ENCODE measurements around the gene NTPCR. TPM values are rescaled to one million over a fixed set of nuclear protein-coding genes. Genes with fewer than 3 reads are reported as not detected.

The NTPCR gene
- total RNA-seq, 3 donors from 2014 or later = 27.2 to 40.1 (median 28.8) TPM

- Histone ChIP-seq H3K4me3 (no peak overlapping the region), H3K9me3 (peaks cover 0 to 2% of the 10 kb centered on the region in 2 donors), H3K27ac (peak overlapping the region in 1 of 2 donors; percentile 4), H3K27me3 (no peaks in the 10 kb centered on the region), H3K4me1 (no peaks in the 10 kb centered on the region), H3K36me3 (no peaks in the 10 kb centered on the region)
- no peak for TF ChIP-seq CTCF (IDR thresholded peaks at IDR 0.05)
- no peak for TF ChIP-seq POLR2AphosphoS5 (IDR thresholded peaks at IDR 0.05)
- TF ChIP-seq POLR2A (IDR thresholded peaks at IDR 0.05) = no peak
- DNase-seq (ENCODE audit: low spot score in 2 of 2) = no peak
- intact Hi-C loops (cut with DNase I; ENCODE audit: low total_unique reads) = no loop called here
These were observed 18.0 kb downstream of the NTPCR start for GRCh38 chr1:232968391-232968790.

GRCh38 chr1:232968965-232969364 lies 18.6 kb downstream of the NTPCR start:
- no peaks in the 10 kb centered on the region for H3K36me3 ChIP-seq

GRCh38 chr1:232969799-232970198 lies 19.4 kb downstream of the NTPCR start:
- no peaks in the 10 kb centered on the region for H3K27me3 ChIP-seq
- intact Hi-C loops (cut with DNase I; ENCODE audit: low total_unique reads) = loop anchor here (10.0 kb wide), 1 partner anchor 675 kb away; no protein-coding TSS in a partner anchor
- H3K27ac ChIP-seq = no peak overlapping the region
- TF ChIP-seq POLR2A (IDR thresholded peaks at IDR 0.05) (no peak), POLR2AphosphoS5 (IDR thresholded peaks at IDR 0.05) (no peak), CTCF (IDR thresholded peaks at IDR 0.05) (no peak)
- no peak overlapping the region for H3K4me3 ChIP-seq
- no peak for DNase-seq (ENCODE audit: low spot score in 2 of 2)
- H3K4me1 ChIP-seq = no peaks in the 10 kb centered on the region
- no peaks in the 10 kb centered on the region for H3K36me3 ChIP-seq
- peaks cover 0 to 10% of the 10 kb centered on the region in 2 donors for H3K9me3 ChIP-seq

More at GRCh38 chr1:232968965-232969364, 18.6 kb downstream of the NTPCR start:
- H3K9me3 ChIP-seq = peaks cover 0 to 8% of the 10 kb centered on the region in 2 donors
- peak overlapping the region in 1 of 2 donors; percentile 4 for H3K27ac ChIP-seq
- DNase-seq (ENCODE audit: low spot score in 2 of 2) = peak in 1 of 2 donors; percentile 75
- no peak overlapping the region for H3K4me3 ChIP-seq
- intact Hi-C loops (cut with DNase I; ENCODE audit: low total_unique reads) = no loop called here
- H3K4me1 ChIP-seq = no peaks in the 10 kb centered on the region
- no peaks in the 10 kb centered on the region for H3K27me3 ChIP-seq
- TF ChIP-seq POLR2AphosphoS5 (IDR thresholded peaks at IDR 0.05) = peak in 1 of 3 donors; percentile 40
- no peak for TF ChIP-seq POLR2A (IDR thresholded peaks at IDR 0.05)

GRCh38 chr1:232970508-232970907 lies 20.1 kb downstream of the NTPCR start:
- Histone ChIP-seq H3K36me3 (no peaks in the 10 kb centered on the region), H3K4me1 (no peaks in the 10 kb centered on the region), H3K4me3 (no peak overlapping the region), H3K27ac (no peak overlapping the region), H3K9me3 (peaks cover 0 to 10% of the 10 kb centered on the region in 2 donors), H3K27me3 (no peaks in the 10 kb centered on the region)
- TF ChIP-seq POLR2A (IDR thresholded peaks at IDR 0.05) (no peak), CTCF (IDR thresholded peaks at IDR 0.05) (no peak), POLR2AphosphoS5 (IDR thresholded peaks at IDR 0.05) (no peak)
- intact Hi-C loops (cut with DNase I; ENCODE audit: low total_unique reads) = loop anchor here (10.0 kb wide), 1 partner anchor 676 kb away; no protein-coding TSS in a partner anchor
- DNase-seq (ENCODE audit: low spot score in 2 of 2) = no peak

GRCh38 chr1:232973652-232974611 lies 23.5 kb downstream of the NTPCR start:
- TF ChIP-seq CTCF (IDR thresholded peaks at IDR 0.05) = no peak
- no peak for TF ChIP-seq POLR2A (IDR thresholded peaks at IDR 0.05)
- no peak for TF ChIP-seq POLR2AphosphoS5 (IDR thresholded peaks at IDR 0.05)

More at GRCh38 chr1:232973652-232974611, 23.5 kb downstream of the NTPCR start:
- no peak overlapping the region for H3K27ac ChIP-seq
- H3K36me3 ChIP-seq = no peaks in the 10 kb centered on the region
- H3K9me3 ChIP-seq = peaks cover 0 to 10% of the 10 kb centered on the region in 2 donors
- intact Hi-C loops (cut with DNase I; ENCODE audit: low total_unique reads) = loop anchor here (10.0 kb wide), 1 partner anchor 679 kb away; no protein-coding TSS in a partner anchor
- H3K4me3 ChIP-seq = no peak overlapping the region
- DNase-seq (ENCODE audit: low spot score in 2 of 2) = no peak
- H3K27me3 ChIP-seq = no peaks in the 10 kb centered on the region
- no peaks in the 10 kb centered on the region for H3K4me1 ChIP-seq
